DND-41 (cell line): ENCODE data around the gene POU3F3.

Source experiments
- CTCF ChIP-seq: IDR thresholded peaks from 2 replicates; pipeline ENCODE4 v1.5.1; 2012; ENCODE audit warnings: borderline replicate concordance, low read length, moderate library complexity, mild to moderate bottlenecking; ENCODE audit not compliant: poor library complexity, severe bottlenecking; ENCODE audit errors: extremely low read depth
- EZH2 ChIP-seq: IDR thresholded peaks from 3 replicates; pipeline ENCODE4 v1.6.1; 2012; ENCODE audit warnings: borderline replicate concordance, low read depth, mild to moderate bottlenecking, moderate library complexity, low read length, inconsistent platforms; ENCODE audit not compliant: severe bottlenecking

GRCh38 chr2:104870100-104870975 is 16.4 kb downstream of the POU3F3 start:
- no peak for TF ChIP-seq CTCF
- TF ChIP-seq EZH2, result no peak
